Astrocyte of the cerebellum (primary cell): ENCODE measurements around the gene TCF15.

ENCODE experiments used
- DNase-seq: peaks from one replicate; pipeline ENCODE4 v3.0.0-alpha.2; 2011; ENCODE audit warnings: low read depth
- H3K4me3 ChIP-seq: 2 replicates; pipeline ENCODE4 v1.5.1; 2011; ENCODE audit warnings: mild to moderate bottlenecking, low read depth, low read length, moderate library complexity
- in situ Hi-C: cut with HindIII; loops from 2 replicates; pipeline ENCODE4 v1.10.0; 2017; ENCODE audit warnings: low sequenced_read_pairs
- TF ChIP-seq, protein P1 (sequence below): IDR thresholded peaks from 2 replicates; pipeline ENCODE4 v1.5.1; 2012; ENCODE audit warnings: low read length, low read depth, moderate library complexity, mild to moderate bottlenecking; ENCODE audit errors: missing control alignments

Gene TCF15

DNA sequence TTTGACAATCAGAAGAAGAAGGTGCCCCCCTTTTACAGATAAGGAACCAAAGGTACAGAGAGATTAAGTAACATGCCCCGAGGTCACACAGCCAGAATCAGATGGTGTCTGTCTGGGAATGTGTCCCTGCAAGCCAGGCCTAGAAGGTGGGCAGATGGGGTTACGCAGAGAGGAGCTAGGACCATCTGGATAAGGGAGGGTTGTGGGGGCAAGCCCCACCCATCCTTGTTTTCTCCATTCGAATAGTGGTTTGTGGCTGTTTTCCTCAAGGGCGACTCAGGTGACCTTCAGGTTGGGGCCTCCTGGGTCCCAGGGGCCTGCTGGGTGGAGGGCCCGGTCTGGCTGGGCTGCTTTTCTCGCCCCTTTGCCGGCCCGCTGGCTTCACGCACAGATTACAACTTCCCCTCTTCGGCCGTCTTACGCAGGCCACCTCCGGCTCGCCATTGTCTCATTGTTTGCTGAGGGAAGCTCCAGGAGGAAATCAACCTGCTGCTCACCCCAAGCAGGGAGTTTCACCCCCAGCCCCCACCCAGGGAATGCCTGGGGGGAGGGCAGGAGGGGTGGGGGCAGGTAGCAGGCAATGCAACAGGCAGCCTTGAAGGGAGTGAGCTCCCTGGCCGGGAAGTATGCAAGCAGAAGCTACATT is 35.7 kb downstream of the TCF15 start:
- no peak overlapping the region for H3K4me3 ChIP-seq
- TF ChIP-seq, protein P1, sequence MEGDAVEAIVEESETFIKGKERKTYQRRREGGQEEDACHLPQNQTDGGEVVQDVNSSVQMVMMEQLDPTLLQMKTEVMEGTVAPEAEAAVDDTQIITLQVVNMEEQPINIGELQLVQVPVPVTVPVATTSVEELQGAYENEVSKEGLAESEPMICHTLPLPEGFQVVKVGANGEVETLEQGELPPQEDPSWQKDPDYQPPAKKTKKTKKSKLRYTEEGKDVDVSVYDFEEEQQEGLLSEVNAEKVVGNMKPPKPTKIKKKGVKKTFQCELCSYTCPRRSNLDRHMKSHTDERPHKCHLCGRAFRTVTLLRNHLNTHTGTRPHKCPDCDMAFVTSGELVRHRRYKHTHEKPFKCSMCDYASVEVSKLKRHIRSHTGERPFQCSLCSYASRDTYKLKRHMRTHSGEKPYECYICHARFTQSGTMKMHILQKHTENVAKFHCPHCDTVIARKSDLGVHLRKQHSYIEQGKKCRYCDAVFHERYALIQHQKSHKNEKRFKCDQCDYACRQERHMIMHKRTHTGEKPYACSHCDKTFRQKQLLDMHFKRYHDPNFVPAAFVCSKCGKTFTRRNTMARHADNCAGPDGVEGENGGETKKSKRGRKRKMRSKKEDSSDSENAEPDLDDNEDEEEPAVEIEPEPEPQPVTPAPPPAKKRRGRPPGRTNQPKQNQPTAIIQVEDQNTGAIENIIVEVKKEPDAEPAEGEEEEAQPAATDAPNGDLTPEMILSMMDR = no peak
- DNase-seq = no peak
- in situ Hi-C loops = no loop called here

DNA sequence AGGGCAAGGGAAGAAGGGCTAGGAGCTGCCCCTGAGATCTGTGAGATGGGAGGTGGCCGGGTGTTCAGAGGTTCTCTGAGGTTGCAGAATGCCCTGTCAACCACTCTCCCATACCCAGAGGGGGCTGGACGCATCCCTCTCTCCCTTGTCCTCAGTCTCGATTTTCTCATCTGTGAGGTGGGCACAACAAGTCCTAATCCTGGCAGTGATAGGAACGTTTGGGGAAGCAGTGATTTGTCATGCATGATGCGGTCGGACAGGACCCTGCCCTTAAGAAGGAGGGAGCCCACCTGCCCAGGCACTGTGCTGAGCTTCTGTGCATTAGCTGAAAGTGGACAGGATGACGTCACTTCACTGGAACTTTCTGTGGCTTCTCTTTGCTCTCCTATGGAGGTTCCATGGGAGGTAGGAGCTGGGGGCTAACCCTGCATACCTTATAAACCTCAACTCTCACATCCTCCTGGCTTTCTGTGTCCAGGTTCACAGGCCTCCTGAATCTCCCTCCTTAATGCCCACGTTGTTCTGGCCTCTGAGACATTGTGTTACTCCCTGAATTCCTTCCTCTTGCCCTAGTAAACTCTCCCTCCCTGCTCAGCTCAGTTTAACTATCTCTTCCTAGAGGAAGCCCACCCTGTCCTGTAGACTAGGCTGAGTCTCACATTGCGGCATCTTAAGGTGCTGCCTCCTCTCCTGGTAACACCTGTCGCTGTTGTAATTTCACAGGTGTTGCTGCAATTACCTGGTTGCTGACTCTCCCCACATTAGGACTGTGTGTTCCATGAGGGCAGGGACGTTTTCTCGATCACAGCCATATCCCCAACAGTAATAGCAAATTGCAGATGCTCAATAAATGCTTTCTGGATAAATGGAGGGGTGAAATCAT is 36.5 kb downstream of the TCF15 start:
- no peak for DNase-seq
- in situ Hi-C loops = no loop called here
- TF ChIP-seq, protein P1 = no peak
- no peak overlapping the region for H3K4me3 ChIP-seq

DNA sequence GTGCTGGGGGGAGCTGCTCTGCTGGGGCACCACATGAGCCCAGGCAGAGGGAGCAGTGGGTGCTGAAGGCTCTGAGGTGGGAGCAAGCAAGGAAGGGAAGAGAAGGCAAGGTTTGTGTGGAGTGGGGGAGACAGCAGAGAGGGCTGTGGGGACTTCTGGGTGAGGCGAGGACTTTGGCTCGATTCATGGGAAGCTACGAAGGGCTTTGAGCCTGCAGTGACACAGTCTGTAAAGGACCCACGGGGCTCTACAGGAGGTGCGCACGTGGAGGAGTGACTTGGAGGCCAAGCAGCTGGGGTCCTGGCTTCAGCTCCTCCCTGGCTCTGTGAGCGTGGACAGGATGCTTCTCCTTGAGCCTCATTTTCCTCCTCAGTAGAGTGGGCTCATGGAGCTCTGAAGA is 37.4 kb downstream of the TCF15 start:
- no peak for DNase-seq
- no peak overlapping the region for H3K4me3 ChIP-seq
- in situ Hi-C loops = no loop called here
- TF ChIP-seq, protein P1 = no peak

DNA sequence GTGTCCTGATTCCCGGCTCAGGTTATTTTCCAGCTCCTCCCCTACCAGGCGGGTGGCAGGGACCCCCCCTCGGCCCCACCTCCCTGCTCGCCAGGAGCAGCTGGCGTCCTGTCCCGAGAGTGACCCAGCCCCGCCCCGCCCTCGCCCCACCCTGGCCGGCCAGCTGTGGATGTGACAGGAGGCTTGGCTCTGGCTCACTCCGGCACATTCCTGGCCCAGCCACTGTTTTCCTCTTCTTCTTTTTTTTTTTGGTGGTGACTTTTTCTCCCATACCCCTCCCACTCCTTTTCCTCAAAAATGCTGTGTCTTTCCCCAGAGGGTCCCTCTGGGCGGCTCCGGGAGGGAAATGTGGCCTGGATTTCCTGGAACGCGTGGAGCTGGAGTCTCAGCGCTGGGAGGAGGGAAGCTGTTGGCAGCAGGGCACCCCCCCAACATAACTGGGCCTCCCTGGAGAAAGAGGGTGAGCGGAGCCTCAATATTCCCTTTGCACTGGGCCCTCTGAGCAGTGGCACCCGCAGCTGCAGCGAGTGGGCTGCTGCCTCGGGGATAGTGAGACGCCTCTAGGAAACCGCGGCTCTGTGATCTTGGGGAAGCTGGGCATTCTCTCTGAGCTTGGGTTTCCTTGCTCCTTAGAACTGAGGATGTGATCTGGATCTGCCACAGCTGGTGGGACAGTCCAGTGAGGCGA is 38.2 kb downstream of the TCF15 start:
- TF ChIP-seq, protein P1 = no peak
- no peak overlapping the region for H3K4me3 ChIP-seq
- in situ Hi-C loops = no loop called here
- DNase-seq = no peak

DNA sequence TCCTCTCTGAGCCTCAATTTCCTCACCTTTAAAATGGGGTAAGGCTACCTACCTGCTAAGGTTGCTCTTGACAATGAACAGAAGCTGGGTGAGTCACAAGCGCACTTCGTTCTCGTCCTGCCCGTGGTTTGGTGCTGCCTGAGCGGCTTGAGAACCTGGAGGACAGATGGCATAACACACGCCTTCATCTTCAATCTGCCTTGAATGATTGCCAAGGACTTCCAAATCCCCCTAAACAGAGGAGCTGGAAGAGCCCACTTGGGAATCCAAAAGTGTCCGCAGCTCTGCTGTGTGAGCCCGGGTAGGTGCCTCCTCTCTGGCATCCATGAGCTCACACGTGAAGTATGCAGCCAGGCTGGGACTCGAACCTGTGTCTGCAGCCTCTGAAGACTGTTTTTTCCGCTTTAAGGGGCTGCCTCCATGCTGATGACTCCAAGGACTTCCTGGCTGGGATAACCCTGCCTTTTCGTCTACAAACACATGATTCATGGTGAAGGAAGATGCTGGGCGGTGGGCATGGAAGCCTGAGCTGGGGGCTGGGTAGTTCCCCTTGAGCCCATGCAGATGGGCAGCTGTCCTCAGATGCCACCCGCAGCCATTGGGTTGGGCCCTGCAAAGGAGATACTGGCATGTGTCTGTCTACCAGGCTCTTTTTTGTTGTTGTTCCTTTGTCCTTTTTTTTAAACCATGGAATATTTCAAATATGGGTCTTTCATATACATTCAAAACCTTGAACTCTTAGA is 41.3 kb downstream of the TCF15 start:
- in situ Hi-C loops = no loop called here
- no peak overlapping the region for H3K4me3 ChIP-seq
- TF ChIP-seq, protein P1 = no peak
- no peak for DNase-seq

DNA sequence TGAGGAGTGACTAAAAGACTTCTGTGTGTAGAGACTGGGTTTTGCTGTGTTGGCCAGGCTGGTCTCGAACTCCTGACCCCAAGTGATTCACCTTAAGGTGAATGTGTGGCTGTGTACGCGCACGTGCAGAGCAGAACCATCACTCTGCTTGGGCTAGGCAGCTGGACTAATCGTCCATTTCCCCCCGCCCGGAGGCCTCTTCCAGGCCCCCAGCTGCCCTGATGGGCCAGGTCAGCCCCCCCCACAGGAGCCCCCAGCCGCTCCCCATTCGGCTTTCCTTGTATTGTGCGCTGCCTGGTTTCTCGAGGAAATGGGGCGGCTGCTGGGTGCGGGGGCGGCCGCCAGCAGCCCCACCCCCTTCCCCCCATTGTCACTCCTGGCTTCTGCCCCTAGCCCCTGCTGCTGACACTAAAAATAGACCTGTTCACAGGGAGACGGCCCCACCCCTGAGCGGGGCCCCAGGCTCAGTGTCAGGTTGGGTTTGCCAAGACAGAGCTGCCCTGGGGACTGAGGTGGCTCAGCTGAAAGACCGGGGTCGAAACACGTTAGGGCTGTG is 41.9 kb downstream of the TCF15 start:
- in situ Hi-C loops = no loop called here
- TF ChIP-seq, protein P1 = no peak
- H3K4me3 ChIP-seq = no peak overlapping the region
- no peak for DNase-seq
